KBM-7 (cell line): ENCODE measurements around the gene CYSTM1.

Source experiments
- DNase-seq: peaks from one replicate; pipeline ENCODE4 v3.0.0-alpha.2; 2015
- in situ Hi-C: fragments of 300-500 bp; cut with MboI; formaldehyde crosslinking; loops from 2 replicates; pipeline ENCODE4 v1.14.3; 2020; ENCODE audit warnings: low sequenced_read_pairs, low pct_unique_long_range_greater_than_20kb, mixed read lengths

Gene CYSTM1

DNA sequence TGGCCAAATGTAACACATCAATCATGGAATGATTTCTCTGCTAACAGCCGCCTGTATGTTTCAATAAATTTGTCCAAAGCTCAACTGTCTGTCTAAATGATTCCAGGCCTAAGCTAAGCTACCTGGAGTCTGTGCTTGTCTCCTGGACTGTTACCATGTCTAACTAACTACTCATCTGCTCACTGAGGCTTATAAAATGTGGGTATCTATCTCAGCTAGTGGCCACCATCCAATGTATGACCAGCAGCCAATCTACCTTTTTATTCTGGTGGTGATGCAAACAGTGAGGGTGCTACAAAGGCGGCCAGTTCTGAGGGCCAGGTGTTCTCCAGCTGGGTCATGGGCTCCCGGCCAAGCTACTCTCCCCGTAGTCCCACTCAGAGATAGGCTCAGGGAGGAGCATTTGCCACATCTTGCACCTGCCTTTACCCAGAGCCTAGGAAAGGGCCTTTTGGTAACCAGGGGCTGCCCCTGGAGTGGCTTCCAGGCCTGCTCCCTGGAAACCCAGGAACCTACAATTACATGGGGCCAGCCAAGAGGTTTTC, 68.8 kb downstream of the CYSTM1 start:
- in situ Hi-C loops = loop anchor here (10.0 to 25.0 kb wide), 2 partner anchors 111 to 469 kb away; partner anchors contain the start of gene ZMAT2
- DNase-seq = no peak

DNA sequence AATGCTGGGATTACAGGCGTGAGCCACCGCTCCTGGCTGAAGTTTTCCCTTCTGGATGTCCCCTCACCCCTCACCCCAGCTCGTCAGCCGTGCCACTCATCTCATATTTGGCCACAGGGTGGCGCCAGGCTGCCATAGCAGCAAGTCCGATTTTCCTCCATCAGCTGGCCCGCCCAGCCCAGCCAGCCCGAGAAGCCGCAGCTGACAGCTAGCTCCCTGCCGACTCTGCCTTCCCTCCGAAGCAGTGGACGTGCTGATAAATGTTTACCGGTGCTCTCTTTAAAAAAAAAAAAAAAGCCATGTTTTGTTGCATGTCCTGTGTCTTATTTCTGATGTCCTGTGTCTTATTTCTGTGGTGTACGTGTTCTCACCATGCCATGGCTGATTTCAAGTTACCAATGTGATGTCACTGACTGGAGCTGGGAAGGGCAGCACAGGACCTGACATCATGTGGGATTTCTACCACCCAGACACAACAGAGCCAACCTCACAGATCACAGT, 69.6 kb downstream of the CYSTM1 start:
- in situ Hi-C loops = loop anchor here (10.0 to 25.0 kb wide), 2 partner anchors 110 to 468 kb away; partner anchors contain the start of gene ZMAT2

DNA sequence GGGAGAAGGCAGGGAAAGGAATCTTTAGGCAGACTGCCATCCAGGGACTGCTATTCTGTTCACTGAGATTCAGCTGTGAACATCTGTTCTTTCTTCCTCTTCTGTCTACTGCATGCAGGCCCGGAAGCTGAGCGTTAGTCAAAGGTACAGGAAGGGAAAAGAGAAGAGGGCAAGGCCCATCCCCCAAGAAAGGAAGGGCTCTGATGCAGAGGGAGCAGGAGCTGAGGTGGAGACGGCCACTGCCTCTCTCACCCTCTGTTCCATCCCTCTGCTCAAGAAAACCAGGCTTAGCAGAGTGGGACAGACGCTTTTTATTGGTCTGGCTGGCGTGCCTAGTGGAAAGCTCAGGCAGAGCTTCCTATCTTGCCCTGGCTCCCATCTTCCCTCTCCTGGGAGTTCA, 70.4 kb downstream of the CYSTM1 start:
- DNase-seq = peak; percentile 69

More for the DNA sequence above, 69.6 kb downstream of the CYSTM1 start:
- DNase-seq = peak; percentile 83

DNA sequence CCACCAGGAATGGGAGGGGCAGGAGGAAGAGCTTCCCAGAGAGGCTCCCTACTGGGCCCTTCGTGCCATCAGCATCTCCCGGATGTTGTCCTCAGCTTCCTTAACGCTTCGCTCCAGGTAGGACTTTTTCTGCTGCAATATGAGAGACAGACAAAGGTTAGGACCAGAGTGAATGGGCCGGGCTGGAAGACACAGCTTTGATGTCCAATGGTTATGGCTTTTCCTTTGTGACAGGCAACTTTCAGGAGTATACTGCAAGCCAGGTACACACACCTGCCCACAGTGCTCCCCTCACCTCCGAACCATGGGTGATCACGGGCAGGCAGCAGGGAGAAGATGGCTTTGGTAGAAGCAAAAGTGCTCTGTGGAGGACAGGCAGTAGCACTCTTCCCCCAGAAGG, 70.9 kb downstream of the CYSTM1 start:
- DNase-seq = no peak
- in situ Hi-C loops = loop anchor here (10.0 to 25.0 kb wide), 2 partner anchors 109 to 466 kb away; partner anchors contain the start of gene ZMAT2

More for the DNA sequence above, 70.4 kb downstream of the CYSTM1 start:
- in situ Hi-C loops = loop anchor here (10.0 to 25.0 kb wide), 2 partner anchors 109 to 467 kb away; partner anchors contain the start of gene ZMAT2

DNA sequence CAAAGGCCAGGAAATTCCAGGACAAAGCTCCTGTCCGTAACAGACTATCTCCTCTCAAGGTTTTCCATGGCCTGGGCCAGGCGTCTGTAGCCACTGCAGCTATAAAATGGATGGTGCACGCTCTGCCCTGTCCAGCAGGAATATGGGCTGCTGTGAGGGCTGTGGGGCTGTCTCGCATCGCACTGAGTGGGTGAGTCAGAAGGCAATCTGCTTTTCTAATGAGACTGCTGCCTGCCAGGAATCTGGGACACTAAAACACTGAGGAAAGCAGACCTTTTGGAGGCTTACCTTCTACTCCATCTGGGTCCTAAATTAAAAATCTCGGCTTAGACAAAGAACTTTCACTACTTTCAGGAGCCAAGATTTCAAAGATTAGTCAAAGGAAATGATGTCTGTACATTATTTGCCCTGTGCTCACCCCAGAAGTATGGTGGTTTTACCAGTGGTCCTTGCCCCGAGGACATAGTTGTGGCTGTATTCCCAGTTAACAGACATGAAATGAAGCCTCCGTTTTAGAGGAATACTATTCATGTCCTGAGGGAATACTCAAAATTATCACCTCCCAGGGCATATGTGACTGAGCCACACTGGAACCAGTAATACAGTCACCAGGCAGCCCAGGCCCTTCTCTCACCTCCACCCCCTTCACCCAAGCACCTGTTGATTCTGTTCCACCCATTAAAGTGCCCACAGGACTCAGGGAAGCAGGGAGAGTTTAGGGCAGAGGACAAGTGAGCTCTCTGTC, 71.6 kb downstream of the CYSTM1 start:
- in situ Hi-C loops = loop anchor here (10.0 to 25.0 kb wide), 2 partner anchors 108 to 466 kb away; partner anchors contain the start of gene ZMAT2
- DNase-seq = no peak

DNA sequence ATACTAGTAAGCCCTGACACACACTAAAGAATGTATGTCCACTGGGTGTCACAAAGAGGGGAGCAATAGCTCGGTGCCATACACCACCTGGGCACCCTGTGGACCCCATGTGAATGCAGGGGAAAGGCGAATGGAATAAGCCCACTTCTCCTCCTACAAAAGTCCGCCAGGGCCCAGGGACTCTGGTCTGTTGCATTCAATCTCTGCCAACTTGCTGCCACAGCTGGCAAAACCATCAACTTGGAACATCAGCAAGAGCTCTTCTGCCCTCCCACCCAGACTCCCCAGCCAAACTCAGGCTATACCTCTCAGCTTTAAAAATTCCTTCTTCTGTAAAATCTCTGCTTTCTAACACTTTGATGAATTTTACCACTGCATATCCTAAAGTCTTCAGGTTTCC, 73.4 kb downstream of the CYSTM1 start:
- DNase-seq = no peak
- in situ Hi-C loops = loop anchor here (10.0 to 25.0 kb wide), 2 partner anchors 106 to 464 kb away; partner anchors contain the start of gene ZMAT2

DNA sequence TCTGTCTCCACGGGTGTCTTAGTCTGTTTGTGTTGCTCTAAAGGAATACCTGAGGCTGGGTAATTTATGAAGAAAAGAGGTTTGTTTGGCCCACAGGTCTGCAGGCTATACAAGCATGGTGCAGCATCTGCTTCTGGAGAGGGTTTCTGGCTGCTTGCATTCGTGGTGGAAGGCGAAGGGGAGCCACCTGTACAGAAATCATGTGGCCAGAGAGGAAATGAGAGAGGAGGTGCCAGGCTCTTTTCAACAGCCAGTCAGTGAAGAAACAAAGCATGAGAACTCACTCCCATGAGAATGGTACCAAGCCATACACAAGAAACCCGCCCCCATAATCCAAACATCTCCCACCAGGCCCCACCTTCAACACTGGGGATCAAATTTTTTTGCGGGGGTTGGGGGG, 74.5 kb downstream of the CYSTM1 start:
- DNase-seq = no peak
- in situ Hi-C loops = loop anchor here (10.0 to 25.0 kb wide), 2 partner anchors 105 to 463 kb away; partner anchors contain the start of gene ZMAT2

DNA sequence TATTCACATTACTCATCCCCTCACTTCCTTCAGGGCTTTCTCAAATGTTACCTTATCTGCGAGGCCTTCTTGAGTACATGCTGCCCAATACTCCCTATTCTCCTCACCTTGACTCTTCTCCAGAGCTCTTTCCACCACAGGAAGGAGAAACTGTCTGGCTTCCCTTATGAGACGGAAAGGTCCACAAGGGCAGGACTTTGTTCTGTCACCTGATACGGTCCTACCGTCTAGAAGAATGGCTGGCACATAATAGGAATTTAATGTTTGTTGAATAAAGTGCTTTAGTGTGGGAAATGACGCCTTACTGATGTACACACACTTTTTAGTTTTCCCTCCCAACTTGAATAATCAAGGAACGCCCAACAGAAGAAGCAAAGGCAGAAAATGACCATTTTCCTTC, 75.4 kb downstream of the CYSTM1 start:
- in situ Hi-C loops = no loop called here
- no peak for DNase-seq

DNA sequence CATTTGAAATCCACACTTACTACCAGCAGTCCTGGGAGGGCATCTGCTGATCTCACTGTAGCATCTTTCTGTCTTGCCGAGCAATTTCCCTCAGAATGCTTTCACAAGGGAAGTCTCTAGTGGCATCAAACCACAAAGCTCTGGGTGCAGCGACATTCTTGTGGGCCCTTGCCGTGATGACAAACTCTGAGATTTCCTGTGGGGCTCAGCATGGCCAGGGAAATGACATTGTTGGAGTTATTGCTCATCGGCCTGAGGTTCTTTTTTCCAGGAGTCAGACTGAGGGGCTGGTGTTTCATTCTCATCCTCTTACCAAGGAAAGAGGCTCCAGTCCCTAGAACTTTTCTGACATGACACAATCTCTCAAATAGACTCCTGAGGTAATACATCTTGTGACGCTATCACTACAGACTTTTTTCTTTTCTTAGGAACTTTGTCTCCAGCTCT, 76.6 kb downstream of the CYSTM1 start:
- in situ Hi-C loops = no loop called here
- peak; percentile 81 for DNase-seq

DNA sequence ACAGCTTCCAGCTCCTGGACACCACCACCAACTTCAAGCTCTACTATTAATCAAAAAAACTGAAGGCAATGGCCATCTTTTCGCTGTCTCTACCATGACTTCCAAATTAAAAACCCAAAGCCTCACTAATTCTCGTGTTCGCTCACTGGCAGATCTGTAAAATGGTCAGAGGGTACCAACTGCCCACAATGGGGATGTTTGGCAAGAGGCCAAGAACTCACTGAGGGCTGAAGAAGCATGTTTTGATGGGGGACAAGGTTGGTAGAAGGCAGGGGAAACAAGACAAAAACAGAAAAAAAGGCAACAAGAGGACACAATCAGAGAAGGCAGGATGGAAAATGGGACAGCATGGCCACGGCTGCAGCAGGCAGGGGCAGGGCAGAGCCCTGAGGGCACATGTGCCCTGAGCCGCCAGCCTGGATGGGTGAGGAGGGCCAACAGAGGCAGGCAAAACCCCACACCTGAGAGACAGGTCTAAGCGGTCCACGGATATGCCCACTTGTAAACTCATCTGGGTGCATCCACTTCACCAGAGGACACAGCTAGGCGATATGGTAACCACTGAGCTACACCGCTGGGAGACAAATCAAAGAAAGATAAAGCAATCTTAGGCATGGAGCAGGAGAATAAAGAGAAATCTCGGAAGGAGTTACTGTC, 77.6 kb downstream of the CYSTM1 start:
- in situ Hi-C loops = no loop called here
- DNase-seq = no peak

DNA sequence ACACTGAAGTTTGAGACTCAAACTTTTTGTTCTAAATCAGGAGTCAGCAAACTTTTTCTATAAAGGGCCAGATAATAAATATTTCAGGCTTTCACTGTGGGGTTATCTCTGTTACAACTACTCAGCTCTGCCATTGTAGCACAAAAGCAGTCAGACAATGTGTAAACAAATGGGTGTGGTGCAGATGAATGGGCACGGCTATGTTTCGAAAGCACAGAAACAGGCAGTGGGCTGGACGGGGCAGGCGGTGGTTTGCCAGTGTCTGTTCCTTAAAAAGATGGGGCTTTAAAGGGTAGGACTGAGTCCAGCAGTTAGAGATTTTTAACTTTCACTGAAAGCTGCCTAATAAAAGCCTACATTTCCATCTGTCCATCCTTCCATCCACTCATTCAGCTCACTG, 79.0 kb downstream of the CYSTM1 start:
- no peak for DNase-seq
- in situ Hi-C loops = no loop called here

DNA sequence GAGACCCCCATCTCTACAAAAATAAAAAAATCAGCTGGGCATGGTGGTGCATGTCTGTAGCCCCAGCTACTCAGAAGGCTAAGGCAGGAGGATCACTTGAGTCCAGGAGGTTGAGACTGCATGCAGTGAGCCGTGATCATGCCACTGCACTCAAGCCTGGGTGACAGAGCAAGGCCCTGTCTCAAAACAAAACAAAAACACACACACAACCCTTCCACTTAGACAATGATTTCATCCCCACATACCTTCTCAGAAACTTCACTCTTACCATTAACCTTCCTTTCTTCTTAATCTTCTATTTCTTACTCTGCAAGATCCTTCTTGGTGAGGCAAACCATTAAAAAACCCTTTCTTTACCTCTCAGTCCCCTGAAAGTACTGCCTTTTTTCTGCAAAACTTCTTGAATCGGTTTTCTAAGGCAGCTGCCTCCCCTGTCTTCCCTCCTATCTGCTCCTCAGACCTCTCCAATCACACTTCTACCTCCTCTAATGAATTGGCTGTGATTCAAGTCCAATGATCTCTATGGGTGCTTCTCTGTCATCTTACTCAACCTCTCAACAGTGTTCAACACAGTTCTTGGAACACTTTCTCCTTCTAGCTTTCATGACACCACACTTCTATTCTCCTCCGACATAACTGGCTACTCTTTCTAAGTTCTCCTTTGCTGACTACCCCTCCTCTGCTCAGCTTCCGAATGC, 80.6 kb downstream of the CYSTM1 start:
- in situ Hi-C loops = no loop called here
- DNase-seq = no peak

DNA sequence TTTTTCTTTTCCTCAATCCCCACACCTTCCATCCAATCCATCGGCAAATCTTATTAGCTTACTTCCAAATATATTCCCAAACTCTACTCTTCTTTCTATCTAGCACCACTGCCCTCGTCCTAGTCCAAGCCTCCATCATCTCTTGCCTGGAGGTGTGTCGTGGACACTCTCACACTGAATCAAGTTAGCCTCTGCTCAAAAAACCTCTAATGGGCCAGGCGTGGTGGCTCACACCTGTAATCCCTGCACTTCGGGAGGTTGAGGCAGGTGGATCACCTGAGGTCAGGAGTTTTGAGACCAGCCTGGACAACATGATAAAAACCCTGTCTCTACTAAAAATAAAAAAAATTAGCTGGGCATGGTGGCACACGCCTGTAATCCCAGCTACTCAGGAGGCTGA, 81.7 kb downstream of the CYSTM1 start:
- in situ Hi-C loops = no loop called here
- DNase-seq = no peak

DNA sequence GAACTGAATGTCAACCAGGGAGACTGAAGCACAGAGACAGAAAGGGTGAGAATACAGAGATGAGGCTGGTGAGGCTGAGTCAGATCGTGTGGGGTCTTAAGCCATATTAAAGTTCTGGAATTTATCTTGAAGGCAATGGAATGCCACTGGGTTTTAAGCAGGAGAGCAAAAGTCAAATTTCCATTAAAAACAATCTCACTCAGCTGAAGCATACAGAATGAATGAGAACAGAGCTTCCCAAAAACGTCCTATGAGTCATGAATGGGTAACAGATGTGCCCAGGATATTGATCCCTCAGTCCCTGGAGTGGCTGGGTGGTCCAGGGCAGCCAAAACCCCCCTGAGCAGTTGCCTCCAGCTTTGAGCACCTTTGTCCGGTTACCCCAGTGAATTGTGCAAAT, 83.0 kb downstream of the CYSTM1 start:
- DNase-seq = no peak
- in situ Hi-C loops = no loop called here

DNA sequence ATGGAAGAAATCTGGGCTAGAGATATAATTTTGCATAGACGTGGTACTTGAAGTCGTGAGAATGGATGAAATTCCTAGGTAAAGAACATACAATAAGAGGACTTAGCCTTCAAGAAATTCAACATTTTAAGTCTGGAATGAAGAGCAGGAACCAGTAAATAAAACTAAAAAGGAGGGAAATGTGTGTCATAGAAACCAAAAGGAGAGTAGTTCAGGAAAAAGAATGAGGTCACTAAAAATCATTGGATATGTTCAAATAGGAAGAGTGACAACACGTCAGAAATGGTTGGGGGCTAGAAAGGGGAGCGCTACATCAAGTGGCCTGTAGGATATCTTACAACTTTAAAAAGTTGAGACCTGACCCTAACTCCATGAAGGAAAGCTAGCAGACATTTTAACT, 83.9 kb downstream of the CYSTM1 start:
- in situ Hi-C loops = no loop called here
- no peak for DNase-seq

DNA sequence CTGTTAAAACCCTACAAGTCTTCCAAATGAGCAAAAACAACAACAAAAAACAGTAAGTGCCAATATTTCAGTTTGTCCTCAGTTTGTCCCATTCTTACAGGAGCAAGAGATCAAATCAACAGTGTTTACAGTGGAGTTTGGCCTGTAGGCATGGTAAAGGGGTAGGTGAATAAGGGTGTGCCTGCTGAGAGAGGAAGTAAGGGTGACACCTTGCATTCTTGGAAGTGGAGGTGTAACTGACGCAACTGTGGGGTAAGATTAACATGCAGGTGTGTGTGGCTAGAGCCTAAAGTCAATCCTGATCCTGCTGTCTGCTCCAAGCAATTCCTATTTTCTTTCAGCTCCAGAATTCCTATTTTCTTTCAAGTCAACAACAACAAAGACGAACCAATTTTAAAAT, 84.5 kb downstream of the CYSTM1 start:
- DNase-seq = no peak
- in situ Hi-C loops = no loop called here

DNA sequence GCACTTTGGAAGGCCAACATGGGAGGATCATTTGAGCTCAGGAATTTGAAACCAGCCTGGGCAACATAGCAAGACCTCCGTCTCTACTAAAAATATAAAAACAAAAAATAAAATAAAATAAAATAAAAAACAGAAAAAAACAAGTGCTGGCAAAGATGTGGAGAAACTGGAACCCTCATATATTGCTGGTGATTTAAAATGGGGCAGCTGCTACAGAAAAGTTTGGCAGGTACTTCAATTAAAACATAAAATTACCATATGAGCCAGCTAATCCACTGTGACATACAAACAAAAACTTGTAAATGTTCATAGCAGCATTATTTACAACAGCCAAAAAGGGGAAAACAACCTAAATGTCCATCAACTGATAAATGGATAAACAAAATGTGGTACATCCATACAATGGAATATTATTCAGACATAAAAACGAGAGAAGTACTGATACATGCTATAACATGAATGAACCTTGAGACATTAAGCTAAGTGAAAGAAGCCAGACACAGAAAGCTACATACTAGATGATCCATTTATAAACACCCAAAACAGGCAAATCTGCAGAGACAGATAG, 85.2 kb downstream of the CYSTM1 start:
- DNase-seq = no peak

DNA sequence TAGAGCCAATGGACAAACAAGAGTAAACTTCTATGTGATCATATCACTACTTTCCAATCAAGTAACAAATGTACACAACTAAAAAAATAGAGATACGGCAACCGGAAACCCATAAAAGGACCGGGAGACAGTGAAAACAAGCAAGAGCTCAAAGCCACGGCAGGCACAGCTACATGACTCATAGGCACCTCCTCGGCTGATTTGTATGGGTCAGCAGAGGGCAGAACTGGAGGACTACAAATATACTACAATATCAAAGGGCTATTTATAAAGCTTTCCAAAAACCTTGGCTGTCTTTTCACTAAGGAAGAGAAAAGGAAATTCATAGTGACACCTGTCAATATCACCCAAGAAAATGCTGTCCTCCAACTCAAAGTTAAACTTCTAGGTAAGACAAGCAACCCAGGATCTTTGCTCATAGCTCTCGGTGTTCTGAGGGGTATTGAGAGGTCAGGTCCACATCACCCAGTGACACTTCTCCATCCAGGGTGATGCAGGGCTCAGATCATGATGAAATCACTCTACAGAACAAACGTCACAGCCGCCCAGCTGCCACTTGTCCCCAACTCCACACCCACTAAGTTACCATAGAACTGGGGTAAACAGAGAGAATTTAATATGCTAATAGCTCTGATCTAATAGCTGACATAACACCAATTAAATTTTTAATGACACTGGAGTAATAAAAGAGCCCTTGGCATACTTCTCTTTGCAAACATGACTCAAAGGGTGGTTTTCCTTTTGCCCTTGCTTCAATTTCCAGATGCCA, 86.6 kb downstream of the CYSTM1 start:
- in situ Hi-C loops = no loop called here
- DNase-seq = no peak

More for the DNA sequence above, 85.2 kb downstream of the CYSTM1 start:
- in situ Hi-C loops = no loop called here
